Left renal cortex interstitium (tissue), 4 donors: ENCODE data around the gene TRMT6. TPM values are rescaled to one million over a fixed set of nuclear protein-coding genes. Genes with fewer than 3 reads are reported as not detected.

ENCODE experiments used
- DNase-seq, 4 donors: peaks; one replicate each; pipeline ENCODE4 v3.0.0-alpha.2; 2013; ENCODE audit warnings: low read depth in 4 of 4, low spot score in 2 of 4, missing footprints in 1 of 4
- polyA plus RNA-seq, 4 donors: library from polyadenylated mRNA; unstranded; fragments of 120-200 nt; gene quantifications; one replicate each; pipeline ENCODE4 v1.2.1, GENCODE V29; 2013; ENCODE audit not compliant: insufficient read length in 4 of 4

Gene TRMT6
- polyA plus RNA-seq, 4 donors, result 16.2 to 20.2 (median 18.6) TPM

GRCh38 chr20:5967469-5967868, 17.1 kb upstream of the TRMT6 start:
- DNase-seq, result no peak

- DNase-seq, result no peak
Measured at GRCh38 chr20:5949943-5950270, 426 bp downstream of the TRMT6 start.

DNA sequence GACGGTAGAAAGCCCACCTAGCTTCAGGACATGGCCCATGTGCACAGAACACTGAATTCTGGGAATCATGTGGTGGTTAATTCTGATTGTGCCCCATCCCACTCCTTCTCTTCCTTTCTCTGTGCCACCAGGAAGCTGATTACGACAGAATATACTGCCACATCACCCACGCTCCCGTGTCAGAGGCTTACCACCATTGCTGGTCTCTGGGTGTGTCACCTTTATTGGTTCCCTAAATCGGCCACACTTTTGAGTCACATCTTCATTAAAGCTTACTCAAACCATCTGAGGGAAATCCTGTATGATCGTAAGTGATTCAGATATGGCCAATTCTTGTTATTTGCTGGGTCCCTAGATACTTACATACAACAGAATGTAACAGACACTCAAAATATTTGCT, 3.1 kb downstream of the TRMT6 start:
- DNase-seq, result no peak

DNA sequence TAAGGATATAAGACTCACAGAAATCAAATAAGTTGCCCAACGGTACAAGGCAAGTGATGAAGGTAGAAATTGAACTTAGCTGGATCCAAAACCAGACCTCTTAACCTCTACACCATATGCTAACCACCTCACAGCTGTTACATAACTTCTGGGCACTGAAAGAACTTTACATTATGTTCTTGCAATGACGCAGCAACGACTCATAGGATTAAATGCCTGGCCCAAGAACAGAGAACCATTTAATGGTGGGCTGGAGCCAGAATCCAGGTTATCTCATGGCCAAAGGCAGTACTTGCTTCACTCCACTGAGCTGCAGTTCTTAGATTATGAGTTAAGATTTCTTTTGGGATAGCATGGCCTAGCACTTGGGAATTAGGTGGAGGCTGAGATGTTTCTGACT, 4.4 kb downstream of the TRMT6 start:
- no peak for DNase-seq

GRCh38 chr20:5938456-5939029, 11.8 kb downstream of the TRMT6 start:
- DNase-seq, result no peak

DNA sequence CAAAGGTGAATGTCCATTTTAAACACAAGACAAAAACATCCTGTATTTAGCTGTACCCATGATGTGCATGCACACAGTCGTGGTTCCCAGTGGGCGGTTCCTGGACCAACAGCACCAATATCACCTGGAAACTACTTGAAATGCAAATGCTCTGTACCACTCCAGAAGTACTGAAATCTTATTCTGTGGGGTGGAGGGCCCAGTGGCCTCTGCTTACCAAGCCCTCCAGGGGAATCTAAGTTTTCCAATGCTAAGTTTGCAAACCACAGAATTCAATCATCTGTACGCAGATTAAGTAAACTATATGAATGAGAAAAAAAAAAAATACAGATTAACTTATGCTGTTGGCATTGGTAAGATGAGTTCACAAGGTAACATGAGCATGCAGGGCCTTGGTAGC, 14.1 kb downstream of the TRMT6 start:
- DNase-seq, result no peak

DNA sequence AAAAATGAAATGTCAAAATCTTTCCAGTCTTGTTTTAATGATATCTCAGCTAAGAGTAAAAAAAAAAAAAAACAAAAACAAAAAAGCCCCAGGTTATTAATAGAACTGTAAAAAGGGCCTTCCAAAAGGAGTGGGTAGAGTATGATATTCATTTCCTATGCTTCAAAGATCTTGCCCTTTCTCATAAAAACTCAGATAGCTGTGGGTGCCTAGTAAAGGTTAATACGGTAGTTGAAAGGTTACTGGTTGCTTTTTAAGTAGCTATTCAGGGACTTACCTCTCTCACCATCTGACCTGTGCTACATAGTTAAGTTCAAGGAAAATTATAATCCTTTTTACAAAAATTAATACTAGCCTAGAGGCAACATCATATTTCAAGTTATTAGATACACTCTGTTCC, 14.9 kb downstream of the TRMT6 start:
- DNase-seq, result no peak

- no peak for DNase-seq
Measured at GRCh38 chr20:5933802-5934436, 16.4 kb downstream of the TRMT6 start.

GRCh38 chr20:5932796-5933195, 17.5 kb downstream of the TRMT6 start:
- no peak for DNase-seq

GRCh38 chr20:5931411-5931810, 18.9 kb downstream of the TRMT6 start:
- no peak for DNase-seq

- no peak for DNase-seq
Measured at GRCh38 chr20:5928836-5929715, 21.3 kb downstream of the TRMT6 start.

DNA sequence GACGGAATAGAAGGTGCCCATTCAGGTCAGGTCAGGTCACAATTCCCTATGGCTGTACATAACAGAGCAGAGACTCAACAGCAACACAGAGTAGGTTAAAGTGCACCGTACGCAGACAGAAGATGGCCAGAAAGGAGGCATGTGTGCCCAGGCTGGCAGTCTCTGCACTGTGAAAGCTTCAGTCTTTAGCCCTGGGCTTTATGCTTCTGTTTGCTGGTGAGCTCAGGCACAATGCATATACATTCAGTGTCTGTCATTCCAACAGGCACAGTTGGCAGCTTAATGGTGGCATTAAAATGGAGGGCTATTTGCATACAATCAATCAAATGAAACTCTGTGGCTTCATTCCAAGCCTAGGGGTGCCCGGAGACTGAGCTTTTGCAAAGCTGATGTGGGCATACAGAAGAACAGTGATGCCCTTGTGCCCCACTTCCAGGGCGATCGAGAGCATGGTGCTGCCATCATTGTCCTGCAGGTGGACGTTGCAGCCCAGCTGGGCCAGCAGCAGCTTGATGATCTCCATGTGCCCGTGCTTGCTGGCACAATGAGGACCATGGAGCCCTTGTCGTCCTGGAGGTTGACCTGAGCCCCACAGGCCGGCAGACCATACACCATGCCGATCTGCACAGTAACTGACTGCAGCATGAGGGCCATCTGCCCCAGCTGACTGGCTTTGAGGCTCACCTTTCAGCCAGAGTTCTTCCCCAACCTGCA, 22.4 kb downstream of the TRMT6 start:
- DNase-seq, result no peak

DNA sequence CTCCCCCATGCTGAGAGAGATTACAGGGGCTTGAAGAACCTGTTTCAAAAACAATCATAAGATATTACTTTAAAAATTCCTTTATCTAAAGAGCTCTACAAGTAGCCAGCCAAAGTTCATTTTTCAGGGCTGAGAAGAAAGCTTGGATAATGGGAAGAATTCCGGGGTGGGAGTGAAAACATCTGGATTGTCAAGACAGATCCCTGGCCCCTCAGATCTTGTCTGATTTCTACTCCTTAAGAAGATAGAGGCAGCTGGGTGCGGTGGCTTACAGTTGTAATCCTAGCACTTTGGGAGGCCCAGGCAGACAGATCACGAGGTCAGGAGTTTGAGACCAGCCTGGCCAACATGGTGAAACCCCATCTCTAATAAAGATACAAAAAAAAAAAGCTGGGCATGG, 24.8 kb downstream of the TRMT6 start:
- no peak for DNase-seq

DNA sequence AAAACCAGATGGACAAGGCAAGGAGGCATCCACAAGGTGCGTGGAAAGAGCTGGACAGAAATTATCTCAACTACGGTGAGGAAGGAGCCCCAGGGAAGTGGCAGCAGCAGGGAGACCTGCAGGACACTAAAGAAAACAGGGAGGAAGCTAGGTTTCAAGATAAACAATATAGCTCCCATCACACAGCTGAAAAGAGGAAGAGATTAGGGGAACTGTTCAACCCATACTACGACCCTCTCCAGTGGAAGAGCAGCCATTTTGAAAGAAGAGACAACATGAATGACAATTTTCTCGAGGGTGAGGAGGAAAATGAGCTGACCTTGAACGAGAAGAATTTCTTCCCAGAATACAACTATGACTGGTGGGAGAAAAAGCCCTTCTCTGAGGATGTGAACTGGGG, 26.8 kb downstream of the TRMT6 start:
- no peak for DNase-seq

DNA sequence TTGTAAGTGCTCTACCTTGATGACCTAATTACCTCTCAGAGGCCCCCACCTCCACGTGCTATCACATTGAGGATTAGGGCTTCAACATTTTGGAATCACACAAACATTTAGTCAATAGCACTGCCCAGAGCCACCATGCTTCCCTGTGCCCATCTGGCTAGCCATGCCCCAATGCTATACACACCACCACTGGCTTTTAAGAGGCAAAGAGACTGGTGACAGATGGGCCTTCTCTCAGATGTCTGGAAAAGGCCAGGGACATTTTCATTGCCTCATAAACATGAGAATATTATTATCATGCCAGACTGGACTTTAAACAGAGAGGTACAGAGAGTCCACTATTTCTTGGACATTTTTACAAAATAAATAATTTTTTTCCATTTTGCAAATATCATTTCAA, 29.8 kb downstream of the TRMT6 start:
- no peak for DNase-seq

- no peak for DNase-seq
Measured at GRCh38 chr20:5919626-5920544, 30.4 kb downstream of the TRMT6 start.

- no peak for DNase-seq
Measured at GRCh38 chr20:5918856-5919625, 31.3 kb downstream of the TRMT6 start.

GRCh38 chr20:5914859-5915258, 35.5 kb downstream of the TRMT6 start:
- no peak for DNase-seq

DNA sequence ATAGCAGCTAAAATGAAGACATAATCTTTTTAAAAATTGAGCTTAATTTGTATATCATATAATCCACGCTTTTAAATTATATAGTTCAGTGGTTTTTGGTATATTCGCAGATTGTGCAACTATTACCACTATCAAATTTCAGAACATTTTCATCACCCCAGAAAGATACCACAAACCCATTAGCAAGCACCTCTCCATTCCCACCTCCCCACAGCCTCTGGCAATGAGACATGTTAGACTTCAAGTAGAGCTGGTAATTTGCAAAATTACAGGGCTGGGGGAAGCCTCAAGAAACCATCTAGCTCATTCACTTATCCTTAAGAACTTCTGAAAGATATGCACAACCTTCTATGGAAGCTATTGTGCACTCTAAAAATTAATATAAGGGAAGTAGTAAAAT, 37.2 kb downstream of the TRMT6 start:
- DNase-seq, result no peak

- no peak for DNase-seq
Measured at GRCh38 chr20:5910186-5910585, 40.1 kb downstream of the TRMT6 start.
